D341Med (cell line): ENCODE results near the gene UCN3.
"Not testable (repeated sequence)": the region's sequence is repeated elsewhere in the genome, so short reads cannot be mapped to it uniquely, and the experiment has no call there.

Source experiments
- DNase-seq: peaks from one replicate; pipeline ENCODE4 v3.0.0; 2012; ENCODE audit warnings: low spot score

Gene UCN3

DNA sequence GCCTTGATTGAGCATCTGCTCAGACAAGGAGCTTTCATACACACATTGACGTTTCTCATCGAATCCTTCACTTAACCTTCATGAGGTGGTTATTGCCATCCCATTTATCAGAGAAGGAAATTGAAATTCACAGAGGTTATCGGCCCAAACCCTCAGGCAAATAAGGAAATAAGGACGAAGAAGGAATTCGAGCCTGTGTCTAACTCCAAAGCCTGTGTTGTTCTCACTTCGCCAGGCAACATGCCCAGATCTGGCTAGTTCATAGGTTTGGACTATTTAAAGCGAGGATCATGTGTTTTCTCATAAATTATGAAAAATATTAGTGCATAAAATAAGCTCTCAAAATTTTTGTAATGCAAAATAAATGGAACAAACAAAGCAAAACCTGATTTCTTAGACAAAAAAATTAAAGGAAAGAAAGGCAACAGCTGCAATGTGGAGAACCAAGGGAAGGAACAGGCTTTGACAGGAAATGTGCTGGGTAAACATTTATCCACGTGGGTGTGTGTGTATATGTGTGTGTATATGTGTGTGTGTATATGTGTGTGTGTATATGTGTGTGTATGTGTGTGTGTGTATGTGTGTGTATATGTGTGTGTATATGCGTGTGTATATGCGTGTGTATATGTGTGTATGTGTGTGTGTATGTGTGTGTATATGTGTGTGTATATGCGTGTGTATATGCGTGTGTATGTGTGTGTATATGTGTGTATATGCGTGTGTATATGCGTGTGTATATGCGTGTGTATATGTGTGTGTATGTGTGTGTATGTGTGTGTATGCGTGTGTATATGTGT, 4.8 kb downstream of the UCN3 start:
- DNase-seq, result no peak

GRCh38 chr10:5370493-5371352, 6.0 kb downstream of the UCN3 start:
- no peak for DNase-seq

DNA sequence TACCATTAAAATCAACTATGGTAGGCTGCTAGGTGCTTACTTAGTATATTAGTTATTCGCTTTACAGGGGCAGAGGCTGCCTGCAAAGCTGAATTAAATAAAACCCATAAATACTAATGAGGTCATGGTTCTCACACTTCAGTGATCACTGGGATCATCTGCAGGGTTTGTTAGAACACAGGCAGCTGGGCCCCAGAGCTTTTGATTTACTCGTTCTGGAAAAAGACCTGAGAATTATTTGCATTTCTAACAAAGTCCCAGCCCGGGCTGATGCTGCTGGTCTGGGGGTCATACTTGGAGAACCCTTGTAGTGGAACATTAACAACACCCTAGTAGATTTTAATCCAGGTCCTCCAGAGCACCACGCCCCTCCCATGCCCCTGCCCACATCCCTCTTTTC, 8.5 kb downstream of the UCN3 start:
- no peak for DNase-seq

- DNase-seq, result no peak
Measured at GRCh38 chr10:5373891-5374611, 9.3 kb downstream of the UCN3 start.

DNA sequence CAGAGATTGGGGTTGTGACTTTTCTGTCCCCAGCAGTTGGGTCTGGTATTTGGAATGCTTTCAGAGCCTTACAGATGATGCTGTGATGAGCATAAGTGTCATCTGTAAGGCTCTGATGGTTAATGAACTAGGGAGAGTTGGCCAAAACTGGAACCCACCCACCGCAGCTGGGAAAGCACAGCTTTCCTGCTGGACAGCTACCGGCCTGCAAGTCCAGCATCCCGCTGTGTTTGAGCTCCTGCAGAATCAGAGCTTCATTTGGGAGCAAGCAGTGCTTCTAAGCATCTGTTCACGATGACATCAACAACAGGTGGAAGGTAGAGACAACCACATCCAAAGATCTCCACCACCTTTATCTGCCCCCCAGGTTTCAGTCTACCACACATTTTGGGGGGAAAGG, 11.7 kb downstream of the UCN3 start:
- DNase-seq, result no peak

DNA sequence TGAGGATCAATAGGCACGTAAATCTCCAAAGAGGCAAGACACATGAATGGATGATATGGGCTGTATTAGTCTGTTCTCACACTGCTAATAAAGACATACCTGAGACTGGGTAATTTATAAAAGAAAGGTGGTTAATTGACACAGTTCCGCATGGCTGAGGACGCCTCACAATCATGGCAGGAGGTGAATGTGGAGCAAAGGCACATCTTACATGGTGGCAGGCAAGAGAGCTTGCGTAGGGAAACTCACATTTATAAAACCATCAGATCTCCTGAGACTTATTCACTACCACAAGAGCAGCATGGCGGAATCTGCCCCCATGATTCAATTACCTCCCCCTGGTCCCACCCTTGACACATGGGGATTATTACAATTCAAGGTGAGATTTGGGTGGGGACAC, 14.4 kb downstream of the UCN3 start:
- not testable (repeated sequence) for DNase-seq

DNA sequence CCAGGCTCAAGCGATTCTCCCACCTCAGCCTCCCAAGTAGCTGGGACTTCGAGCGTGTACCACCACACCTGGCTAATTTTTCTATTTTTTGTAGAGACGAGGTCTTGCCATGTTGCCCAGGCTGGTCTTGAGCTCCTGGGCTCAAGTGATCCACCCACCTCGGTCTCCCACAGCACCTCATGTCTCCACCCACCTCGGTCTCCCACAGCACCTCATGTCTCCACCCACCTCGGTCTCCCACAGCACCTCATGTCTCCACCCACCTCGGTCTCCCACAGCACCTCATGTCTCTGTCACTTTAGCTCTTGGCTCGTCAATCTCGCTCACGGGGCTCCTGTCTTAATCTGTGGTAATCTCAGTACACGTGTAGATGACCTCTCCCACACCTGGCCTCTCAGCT, 15.6 kb downstream of the UCN3 start:
- not testable (repeated sequence) for DNase-seq

DNA sequence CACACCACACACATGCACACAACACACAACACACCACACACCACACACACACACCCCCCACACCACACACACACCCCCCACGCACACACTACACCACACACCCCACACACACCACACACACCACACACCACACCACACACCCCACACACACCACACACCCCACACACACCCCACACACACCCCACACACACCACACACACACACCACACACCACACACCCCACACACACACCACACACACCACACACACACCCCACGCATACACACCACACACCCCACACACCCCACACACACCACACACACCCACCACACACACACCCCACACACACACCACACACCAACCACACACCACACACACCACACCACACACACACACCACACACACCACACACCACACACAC, 16.4 kb downstream of the UCN3 start:
- no peak for DNase-seq

- no peak for DNase-seq
Measured at GRCh38 chr10:5385224-5385623, 20.5 kb downstream of the UCN3 start.

GRCh38 chr10:5387169-5387568, 22.4 kb downstream of the UCN3 start:
- DNase-seq, result no peak

- DNase-seq, result no peak
Measured at GRCh38 chr10:5390607-5391205, 25.9 kb downstream of the UCN3 start.

GRCh38 chr10:5391790-5392189, 27.0 kb downstream of the UCN3 start:
- DNase-seq, result no peak

GRCh38 chr10:5393529-5393928, 28.8 kb downstream of the UCN3 start:
- no peak for DNase-seq

- no peak for DNase-seq
Measured at GRCh38 chr10:5395168-5395567, 30.4 kb downstream of the UCN3 start.

- no peak for DNase-seq
Measured at GRCh38 chr10:5396556-5397300, 32.0 kb downstream of the UCN3 start.

DNA sequence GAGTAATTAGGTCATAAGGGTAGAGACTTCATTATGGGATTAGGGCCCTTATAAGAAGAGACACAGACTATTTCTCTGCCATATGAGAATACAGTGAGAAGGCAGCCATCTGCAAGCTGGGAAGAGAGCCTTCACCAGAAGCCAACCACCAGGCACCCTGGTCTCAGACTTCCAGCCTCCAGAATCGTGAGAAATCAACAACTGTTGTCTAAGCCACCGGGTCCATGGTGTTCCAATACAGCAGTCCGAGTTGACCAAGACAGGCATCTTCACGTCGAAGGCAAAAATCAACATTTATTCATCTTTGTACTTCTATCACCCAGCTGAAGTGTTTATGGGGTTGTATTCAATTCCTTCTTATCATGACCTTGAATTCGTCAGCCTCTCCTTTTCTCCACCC, 34.6 kb downstream of the UCN3 start:
- DNase-seq, result no peak

DNA sequence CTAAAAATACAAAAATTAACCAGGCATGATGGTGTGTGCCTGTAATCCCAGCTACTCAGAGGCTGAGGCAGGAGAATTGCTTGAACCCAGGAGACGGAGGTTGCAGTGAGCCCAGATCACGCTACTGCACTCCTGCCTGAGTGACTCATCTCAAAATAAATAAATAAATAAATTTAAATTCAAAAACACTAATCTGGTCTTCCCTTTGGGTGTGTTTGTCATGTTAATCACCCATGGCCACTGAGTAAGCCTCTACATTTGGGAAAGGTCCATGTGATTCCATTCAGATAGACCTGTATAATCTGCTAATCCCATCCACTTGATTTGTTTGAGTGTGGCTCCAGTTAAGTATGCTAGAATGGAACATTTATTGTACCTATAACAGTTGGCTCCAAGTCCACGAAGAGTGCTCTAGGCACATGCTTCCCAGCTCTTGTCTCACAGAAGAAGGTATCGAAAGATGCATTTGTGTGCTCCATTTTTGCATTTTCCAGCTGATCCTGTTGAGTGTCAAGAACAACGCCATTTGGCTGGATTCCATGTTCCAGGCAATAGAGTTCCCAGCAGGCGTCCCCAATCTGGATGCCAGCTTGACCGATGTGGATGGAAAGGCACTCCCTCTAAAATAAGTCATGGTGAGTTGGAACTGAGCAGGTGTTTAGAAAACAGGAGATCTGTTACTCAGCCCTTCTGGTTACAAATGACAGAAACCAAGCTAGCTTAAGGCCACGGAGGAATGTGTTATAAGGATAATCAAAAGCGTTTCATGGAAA, 35.9 kb downstream of the UCN3 start:
- no peak for DNase-seq

- no peak for DNase-seq
Measured at GRCh38 chr10:5402798-5403197, 38.0 kb downstream of the UCN3 start.

- DNase-seq, result no peak
Measured at GRCh38 chr10:5404208-5405041, 39.7 kb downstream of the UCN3 start, which contains the start of gene TUBAL3. TUBAL3 (minus strand) TSS chr10:5404828; CDS start chr10:5404792, 36 bp downstream.

GRCh38 chr10:5406918-5407317, 42.2 kb downstream of the UCN3 start:
- DNase-seq, result no peak
